HepG2 (cell line): ENCODE results near the gene SCFD1. TPM values are rescaled to one million over a fixed set of nuclear protein-coding genes. Genes with fewer than 3 reads are reported as not detected.

Experiments used
- AFF4 ChIP-seq: sonication (generic); formaldehyde crosslinking; IDR thresholded peaks from 2 replicates; pipeline ENCODE4 v1.4.0; 2020; ENCODE audit warnings: missing genetic modification reagents
- HMGXB3 ChIP-seq: sonication (generic); formaldehyde crosslinking; IDR thresholded peaks from 2 replicates; pipeline ENCODE4 v1.4.0; 2020; ENCODE audit warnings: missing genetic modification reagents, borderline replicate concordance
- IKZF1 ChIP-seq: fragments of 450-650 bp; IDR thresholded peaks from 2 replicates; pipeline ENCODE4 v1.7.1; 2016
- MAFK ChIP-seq, 2 experiments: IDR thresholded peaks in 1 of 2; conservative IDR thresholded peaks in 1 of 2; 2 replicates each; pipeline ENCODE4 v1.6.1; 2011; ENCODE audit warnings: improper control_type of control experiment in 2 of 2, low read length in 2 of 2
- PAX8 ChIP-seq: sonication (generic); formaldehyde crosslinking; IDR thresholded peaks from 2 replicates; pipeline ENCODE4 v1.8.0; 2022; ENCODE audit warnings: mild to moderate bottlenecking, missing genetic modification reagents, borderline replicate concordance
- ZNF678 ChIP-seq: sonication (generic); formaldehyde crosslinking; IDR thresholded peaks from 2 replicates; pipeline ENCODE4 v1.4.0; 2020; ENCODE audit warnings: mild to moderate bottlenecking, missing genetic modification reagents
- ZSCAN9 ChIP-seq: IDR thresholded peaks from 2 replicates; pipeline ENCODE4 v1.6.1; 2016; ENCODE audit warnings: borderline replicate concordance
- polyA plus RNA-seq, 8 experiments: library from polyadenylated mRNA; depleted of rRNA in 3 of 8; stranded (reverse) in 7 of 8; unstranded in 1 of 8; fragments of >200 nt; fragmentation: Illumina TruSeq in 4 of 8; extraction: Trizol in 4 of 8; gene quantifications; 2 replicates each; pipeline versions ENCODE4 v1.2.1 to v1.2.3, GENCODE V29; 2011 to 2016; ENCODE audit warnings: low read depth in 4 of 8, missing spikeins in 1 of 8, mixed read lengths in 1 of 8; ENCODE audit not compliant: insufficient read depth in 1 of 8
- total RNA-seq, 5 experiments: library from RNA; depleted of rRNA; stranded (reverse); fragments of >200 nt; fragmentation: Illumina TruSeq; extraction: Trizol; gene quantifications; 2 replicates each; pipeline ENCODE4 v1.2.3, GENCODE V29; 2016; ENCODE audit warnings: low read depth in 1 of 5
- TF ChIP-seq, protein P1 (sequence below): sonication (generic); formaldehyde crosslinking; IDR thresholded peaks from 2 replicates; pipeline ENCODE4 v1.4.0; 2020; ENCODE audit warnings: low read depth, mild to moderate bottlenecking, missing genetic modification reagents
- TF ChIP-seq, protein P2 (sequence below): IDR thresholded peaks from 2 replicates; pipeline ENCODE4 v1.6.1; 2016; ENCODE audit warnings: low read depth, control low read depth
- TF ChIP-seq, protein P3 (sequence below), 2 experiments: sonication (generic) in 1 of 2; formaldehyde crosslinking in 1 of 2; IDR thresholded peaks; 2 replicates each; pipeline versions ENCODE4 v1.6.1 to v1.9.0; 2014 to 2022; ENCODE audit warnings: antibody characterized with exemption in 1 of 2, borderline replicate concordance in 1 of 2, inconsistent platforms in 1 of 2, low read depth in 1 of 2, missing genetic modification reagents in 1 of 2

The SCFD1 gene
- total and polyA plus RNA-seq, 2 of the 13 experiments (the other 11 are each of a cell fraction or from before 2014, with no cell fraction given): 235 to 256 TPM

- TF ChIP-seq HMGXB3 (CRISPR knock-in tag) (no peak), PAX8 (CRISPR knock-in tag) (no peak), ZSCAN9 (CRISPR knock-in tag) (no peak), AFF4 (CRISPR knock-in tag) (no peak), MAFK (conservative IDR thresholded peaks at IDR 0.05 in 1 of 2, IDR thresholded peaks at IDR 0.05 in 1 of 2; ENCODE audit: low read length in 2 of 2) (no peak), ZNF678 (CRISPR knock-in tag) (peak; percentile 23; the same call in 1 of the 2 replicates), IKZF1 (no peak)
- TF ChIP-seq, protein P1, sequence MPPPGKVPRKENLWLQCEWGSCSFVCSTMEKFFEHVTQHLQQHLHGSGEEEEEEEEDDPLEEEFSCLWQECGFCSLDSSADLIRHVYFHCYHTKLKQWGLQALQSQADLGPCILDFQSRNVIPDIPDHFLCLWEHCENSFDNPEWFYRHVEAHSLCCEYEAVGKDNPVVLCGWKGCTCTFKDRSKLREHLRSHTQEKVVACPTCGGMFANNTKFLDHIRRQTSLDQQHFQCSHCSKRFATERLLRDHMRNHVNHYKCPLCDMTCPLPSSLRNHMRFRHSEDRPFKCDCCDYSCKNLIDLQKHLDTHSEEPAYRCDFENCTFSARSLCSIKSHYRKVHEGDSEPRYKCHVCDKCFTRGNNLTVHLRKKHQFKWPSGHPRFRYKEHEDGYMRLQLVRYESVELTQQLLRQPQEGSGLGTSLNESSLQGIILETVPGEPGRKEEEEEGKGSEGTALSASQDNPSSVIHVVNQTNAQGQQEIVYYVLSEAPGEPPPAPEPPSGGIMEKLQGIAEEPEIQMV (CRISPR knock-in tag): 0 out of 2 replicates have a peak, but pooled peaks have one; percentile 66
- TF ChIP-seq, protein P2, sequence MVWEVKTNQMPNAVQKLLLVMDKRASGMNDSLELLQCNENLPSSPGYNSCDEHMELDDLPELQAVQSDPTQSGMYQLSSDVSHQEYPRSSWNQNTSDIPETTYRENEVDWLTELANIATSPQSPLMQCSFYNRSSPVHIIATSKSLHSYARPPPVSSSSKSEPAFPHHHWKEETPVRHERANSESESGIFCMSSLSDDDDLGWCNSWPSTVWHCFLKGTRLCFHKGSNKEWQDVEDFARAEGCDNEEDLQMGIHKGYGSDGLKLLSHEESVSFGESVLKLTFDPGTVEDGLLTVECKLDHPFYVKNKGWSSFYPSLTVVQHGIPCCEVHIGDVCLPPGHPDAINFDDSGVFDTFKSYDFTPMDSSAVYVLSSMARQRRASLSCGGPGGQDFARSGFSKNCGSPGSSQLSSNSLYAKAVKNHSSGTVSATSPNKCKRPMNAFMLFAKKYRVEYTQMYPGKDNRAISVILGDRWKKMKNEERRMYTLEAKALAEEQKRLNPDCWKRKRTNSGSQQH (CRISPR knock-in tag): no peak
- TF ChIP-seq, protein P3, sequence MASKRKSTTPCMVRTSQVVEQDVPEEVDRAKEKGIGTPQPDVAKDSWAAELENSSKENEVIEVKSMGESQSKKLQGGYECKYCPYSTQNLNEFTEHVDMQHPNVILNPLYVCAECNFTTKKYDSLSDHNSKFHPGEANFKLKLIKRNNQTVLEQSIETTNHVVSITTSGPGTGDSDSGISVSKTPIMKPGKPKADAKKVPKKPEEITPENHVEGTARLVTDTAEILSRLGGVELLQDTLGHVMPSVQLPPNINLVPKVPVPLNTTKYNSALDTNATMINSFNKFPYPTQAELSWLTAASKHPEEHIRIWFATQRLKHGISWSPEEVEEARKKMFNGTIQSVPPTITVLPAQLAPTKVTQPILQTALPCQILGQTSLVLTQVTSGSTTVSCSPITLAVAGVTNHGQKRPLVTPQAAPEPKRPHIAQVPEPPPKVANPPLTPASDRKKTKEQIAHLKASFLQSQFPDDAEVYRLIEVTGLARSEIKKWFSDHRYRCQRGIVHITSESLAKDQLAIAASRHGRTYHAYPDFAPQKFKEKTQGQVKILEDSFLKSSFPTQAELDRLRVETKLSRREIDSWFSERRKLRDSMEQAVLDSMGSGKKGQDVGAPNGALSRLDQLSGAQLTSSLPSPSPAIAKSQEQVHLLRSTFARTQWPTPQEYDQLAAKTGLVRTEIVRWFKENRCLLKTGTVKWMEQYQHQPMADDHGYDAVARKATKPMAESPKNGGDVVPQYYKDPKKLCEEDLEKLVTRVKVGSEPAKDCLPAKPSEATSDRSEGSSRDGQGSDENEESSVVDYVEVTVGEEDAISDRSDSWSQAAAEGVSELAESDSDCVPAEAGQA (IDR thresholded peaks at IDR 0.05; ENCODE audit: low read depth): no peak
- TF ChIP-seq, protein P3 (CRISPR knock-in tag; IDR thresholded peaks at IDR 0.05; ENCODE audit: borderline replicate concordance): no peak
Measured at GRCh38 chr14:30656190-30656632, 34.1 kb downstream of the SCFD1 start (continued).
